Measurements from ENCODE around the gene NUDT16L1.

Gene NUDT16L1

DNA sequence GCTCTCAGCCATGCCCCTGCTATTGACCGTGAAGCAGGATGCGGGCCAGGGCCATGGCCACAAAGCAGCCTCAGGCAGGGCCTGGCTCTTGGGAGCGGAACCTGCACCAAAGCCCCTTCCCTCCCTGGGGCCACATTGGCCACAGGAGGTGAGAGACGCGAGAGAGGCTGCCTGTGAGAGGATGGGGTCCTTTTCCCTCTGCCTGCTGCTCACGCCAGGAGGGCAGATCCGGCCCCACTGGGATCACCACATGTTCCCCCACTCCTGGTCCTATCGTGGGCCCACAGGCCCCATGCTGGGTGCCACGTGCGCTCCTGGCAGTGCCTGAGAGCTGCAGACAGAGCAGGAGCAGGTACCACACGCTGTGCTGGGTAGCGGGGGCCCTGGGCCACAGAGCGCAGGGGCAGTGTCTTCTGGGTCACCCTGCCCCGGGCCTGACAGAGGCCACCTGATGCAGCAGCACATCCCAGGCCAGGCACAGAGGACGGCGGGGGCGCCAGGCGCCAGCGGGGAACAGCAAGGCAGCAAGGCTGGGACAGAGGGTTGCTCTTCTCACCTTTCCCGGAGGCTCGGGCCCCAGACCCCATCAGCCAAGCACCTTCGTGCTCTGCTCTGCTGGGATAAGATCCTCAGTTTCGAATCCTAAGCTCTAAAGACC, 9.2 kb upstream of the NUDT16L1 start:
- Histone ChIP-seq H4K20me1 (ENCODE audit: insufficient read depth, low read length) (no peaks in the 10 kb centered on the region), H3K4me2 (ENCODE audit: low read length) (no peak overlapping the region), H3K4me3 (ENCODE audit: low read length) (no peak overlapping the region), H3K9me3 (ENCODE audit: insufficient read depth, low read length) (no peaks in the 10 kb centered on the region), H3K79me2 (ENCODE audit: low read length) (no peaks in the 10 kb centered on the region), H3K9ac (ENCODE audit: low read length) (no peak overlapping the region), H3K27ac (ENCODE audit: low read length) (no peak overlapping the region), H2AFZ (ENCODE audit: low read depth, low read length) (no peak overlapping the region), H3K36me3 (replicated peaks; ENCODE audit: low read depth, low read length) (peaks cover 4% of the 10 kb centered on the region), H3K4me1 (ENCODE audit: low read length) (no peaks in the 10 kb centered on the region), H3K27me3 (ENCODE audit: low read depth, low read length) (no peaks in the 10 kb centered on the region)
- TF ChIP-seq EZH2phosphoT487 (IDR thresholded peaks at IDR 0.05; ENCODE audit: low read depth) (no peak), CTCF (IDR thresholded peaks at IDR 0.05; ENCODE audit: low read depth, low read length) (no peak)

GRCh38 chr16:4684763-4685162, 8.6 kb upstream of the NUDT16L1 start:
- no peaks in the 10 kb centered on the region for H3K79me2 ChIP-seq (ENCODE audit: low read length)
- TF ChIP-seq EZH2phosphoT487 (IDR thresholded peaks at IDR 0.05; ENCODE audit: low read depth) (no peak), CTCF (IDR thresholded peaks at IDR 0.05; ENCODE audit: low read depth, low read length) (no peak)
- no peaks in the 10 kb centered on the region for H4K20me1 ChIP-seq (ENCODE audit: insufficient read depth, low read length)
- H3K4me3 ChIP-seq (ENCODE audit: low read length) = no peak overlapping the region
- no peaks in the 10 kb centered on the region for H3K27me3 ChIP-seq (ENCODE audit: low read depth, low read length)
- H2AFZ ChIP-seq (ENCODE audit: low read depth, low read length) = no peak overlapping the region
- H3K36me3 ChIP-seq (replicated peaks; ENCODE audit: low read depth, low read length) = peaks cover 4% of the 10 kb centered on the region
- H3K4me1 ChIP-seq (ENCODE audit: low read length) = no peaks in the 10 kb centered on the region
- no peak overlapping the region for H3K27ac ChIP-seq (ENCODE audit: low read length)
- H3K9ac ChIP-seq (ENCODE audit: low read length) = no peak overlapping the region
- H3K9me3 ChIP-seq (ENCODE audit: insufficient read depth, low read length) = no peaks in the 10 kb centered on the region
- H3K4me2 ChIP-seq (ENCODE audit: low read length) = no peak overlapping the region

GRCh38 chr16:4685292-4685691, 8.1 kb upstream of the NUDT16L1 start:
- Histone ChIP-seq H3K36me3 (replicated peaks; ENCODE audit: low read depth, low read length) (peaks cover 4% of the 10 kb centered on the region), H3K79me2 (ENCODE audit: low read length) (no peaks in the 10 kb centered on the region), H2AFZ (ENCODE audit: low read depth, low read length) (no peak overlapping the region), H3K4me3 (ENCODE audit: low read length) (no peak overlapping the region), H3K27ac (ENCODE audit: low read length) (no peak overlapping the region), H4K20me1 (ENCODE audit: insufficient read depth, low read length) (no peaks in the 10 kb centered on the region), H3K9ac (ENCODE audit: low read length) (no peak overlapping the region), H3K27me3 (ENCODE audit: low read depth, low read length) (no peaks in the 10 kb centered on the region), H3K9me3 (ENCODE audit: insufficient read depth, low read length) (no peaks in the 10 kb centered on the region), H3K4me1 (ENCODE audit: low read length) (no peaks in the 10 kb centered on the region), H3K4me2 (ENCODE audit: low read length) (no peak overlapping the region)
- TF ChIP-seq EZH2phosphoT487 (IDR thresholded peaks at IDR 0.05; ENCODE audit: low read depth) (no peak), CTCF (IDR thresholded peaks at IDR 0.05; ENCODE audit: low read depth, low read length) (no peak)

DNA sequence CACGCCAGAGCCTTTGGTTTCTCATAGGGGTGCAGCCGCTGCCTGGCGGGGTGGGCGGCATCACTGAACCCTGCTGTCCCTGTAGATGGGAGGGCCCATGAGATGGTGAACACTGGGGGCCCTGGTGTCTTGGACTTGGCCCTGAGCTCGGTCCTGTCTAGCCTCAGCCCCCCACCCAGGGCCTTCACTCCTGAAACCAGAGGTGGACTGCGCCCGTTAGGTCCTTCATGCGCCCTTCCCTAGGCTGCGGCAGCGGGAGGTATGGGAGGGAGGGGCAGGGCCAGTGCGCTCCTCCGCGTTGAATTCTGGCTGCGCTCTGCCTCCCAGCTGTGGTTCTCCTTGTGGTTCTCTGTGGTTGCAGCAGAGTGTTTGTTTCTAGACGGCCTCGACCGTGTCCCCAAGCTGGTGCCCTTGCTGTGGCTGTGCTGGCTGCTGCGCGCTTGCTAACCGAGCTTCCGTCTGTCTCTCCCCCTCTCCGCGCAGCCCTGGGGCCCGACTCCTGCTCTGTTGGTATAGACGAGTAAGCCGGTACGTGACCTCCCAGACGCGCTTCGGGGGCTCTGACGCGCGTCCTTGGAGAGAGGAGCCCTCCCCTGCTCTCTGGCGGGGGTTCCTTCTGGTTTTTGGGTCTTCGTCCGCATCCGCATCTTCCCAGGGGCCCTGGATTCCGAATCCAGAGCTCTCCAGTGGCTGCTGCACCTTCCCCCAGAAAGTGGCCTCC, 7.4 kb upstream of the NUDT16L1 start:
- TF ChIP-seq CTCF (IDR thresholded peaks at IDR 0.05; ENCODE audit: low read depth, low read length) (no peak), EZH2phosphoT487 (IDR thresholded peaks at IDR 0.05; ENCODE audit: low read depth) (no peak)
- H3K4me1 ChIP-seq (ENCODE audit: low read length) = no peaks in the 10 kb centered on the region

More for the DNA sequence above, 7.4 kb upstream of the NUDT16L1 start:
- H3K9ac ChIP-seq (ENCODE audit: low read length) = no peak overlapping the region
- H3K27me3 ChIP-seq (ENCODE audit: low read depth, low read length) = no peaks in the 10 kb centered on the region
- no peaks in the 10 kb centered on the region for H3K79me2 ChIP-seq (ENCODE audit: low read length)
- H3K4me3 ChIP-seq (ENCODE audit: low read length) = no peak overlapping the region
- H3K9me3 ChIP-seq (ENCODE audit: insufficient read depth, low read length) = no peaks in the 10 kb centered on the region
- no peak overlapping the region for H3K4me2 ChIP-seq (ENCODE audit: low read length)
- peaks cover 4% of the 10 kb centered on the region for H3K36me3 ChIP-seq (replicated peaks; ENCODE audit: low read depth, low read length)
- no peak overlapping the region for H2AFZ ChIP-seq (ENCODE audit: low read depth, low read length)
- no peak overlapping the region for H3K27ac ChIP-seq (ENCODE audit: low read length)
- H4K20me1 ChIP-seq (ENCODE audit: insufficient read depth, low read length) = no peaks in the 10 kb centered on the region

Data from OCI-LY3 (cell line).